SU-DHL-6 (cell line): Measurements from ENCODE around the gene UTP25.

ENCODE experiments used
- H2AFZ ChIP-seq: fragments of 200-600 bp; sonication (generic); 2 replicates; pipeline ENCODE4 v1.6.1; 2014; ENCODE audit warnings: low read depth, mild to moderate bottlenecking, moderate library complexity, mixed read lengths, antibody characterized with exemption, low read length; ENCODE audit not compliant: severe bottlenecking
- H3F3A ChIP-seq: fragments of 200-600 bp; shearing (Covaris generic); 2 replicates; pipeline ENCODE4 v1.6.0; 2016; ENCODE audit warnings: antibody characterized with exemption, mild to moderate bottlenecking; ENCODE audit not compliant: insufficient read depth
- H3K27ac ChIP-seq: fragments of 200-600 bp; sonication (generic); 2 replicates; pipeline ENCODE4 v1.5.1; 2016; ENCODE audit warnings: low read depth, mild to moderate bottlenecking, low read length, moderate library complexity, mixed read lengths
- H3K27me3 ChIP-seq: fragments of 200-600 bp; sonication (generic), shearing (Covaris generic); 2 replicates; pipeline ENCODE4 v1.6.0; 2014; ENCODE audit warnings: mild to moderate bottlenecking, low read length
- H3K36me3 ChIP-seq: fragments of 200-600 bp; sonication (generic); 2 replicates; pipeline ENCODE4 v1.6.1; 2014; ENCODE audit warnings: mild to moderate bottlenecking, low read length, mixed read lengths
- H3K4me2 ChIP-seq: fragments of 300-600, 200-600 bp; shearing (Covaris generic), sonication (generic); 2 replicates; pipeline ENCODE4 v1.6.0; 2014; ENCODE audit warnings: low read length, low read depth, mild to moderate bottlenecking; ENCODE audit not compliant: poor library complexity, severe bottlenecking
- H3K4me3 ChIP-seq: fragments of 200-600 bp; sonication (generic); 2 replicates; pipeline ENCODE4 v1.5.1; 2014; ENCODE audit warnings: antibody characterized with exemption, low read length, mild to moderate bottlenecking, mixed read lengths; ENCODE audit not compliant: insufficient read depth, poor library complexity, severe bottlenecking
- H3K79me2 ChIP-seq: fragments of 200-600 bp; sonication (generic); 2 replicates; pipeline ENCODE4 v1.6.1; 2014; ENCODE audit warnings: mild to moderate bottlenecking, low read length, moderate library complexity; ENCODE audit not compliant: insufficient read depth
- H3K9ac ChIP-seq: fragments of 200-600 bp; sonication (generic); 2 replicates; pipeline ENCODE4 v1.7.0; 2014; ENCODE audit warnings: mild to moderate bottlenecking, low read length
- H3K9me2 ChIP-seq: fragments of 200-600 bp; sonication (generic); replicated peaks from 2 replicates; pipeline ENCODE4 v1.6.1; 2014; ENCODE audit warnings: low read length; ENCODE audit not compliant: insufficient read depth
- H3K9me3 ChIP-seq: fragments of 200-600 bp; sonication (generic); 2 replicates; pipeline ENCODE4 v1.6.1; 2014; ENCODE audit warnings: low read length, mixed read lengths; ENCODE audit not compliant: insufficient read depth
- H4K20me1 ChIP-seq: fragments of 200-600 bp; sonication (generic); 2 replicates; pipeline ENCODE4 v1.6.1; 2014; ENCODE audit warnings: low read depth, mild to moderate bottlenecking, antibody characterized with exemption, low read length, moderate library complexity, mixed read lengths
- EZH2phosphoT487 ChIP-seq: fragments of 200-600 bp; sonication (generic), shearing (Covaris generic); conservative IDR thresholded peaks from 2 replicates; pipeline ENCODE4 v1.6.1; 2018; ENCODE audit warnings: mild to moderate bottlenecking, antibody characterized with exemption, low read length, moderate library complexity, mixed read lengths
- TF ChIP-seq, protein P1 (sequence below): fragments of 200-600 bp; sonication (generic); IDR thresholded peaks from one replicate; pipeline ENCODE4 v1.5.1; 2017; ENCODE audit warnings: antibody characterized with exemption, mild to moderate bottlenecking, low read length, moderate library complexity; ENCODE audit not compliant: insufficient read depth, poor library complexity, severe bottlenecking

The UTP25 gene

DNA sequence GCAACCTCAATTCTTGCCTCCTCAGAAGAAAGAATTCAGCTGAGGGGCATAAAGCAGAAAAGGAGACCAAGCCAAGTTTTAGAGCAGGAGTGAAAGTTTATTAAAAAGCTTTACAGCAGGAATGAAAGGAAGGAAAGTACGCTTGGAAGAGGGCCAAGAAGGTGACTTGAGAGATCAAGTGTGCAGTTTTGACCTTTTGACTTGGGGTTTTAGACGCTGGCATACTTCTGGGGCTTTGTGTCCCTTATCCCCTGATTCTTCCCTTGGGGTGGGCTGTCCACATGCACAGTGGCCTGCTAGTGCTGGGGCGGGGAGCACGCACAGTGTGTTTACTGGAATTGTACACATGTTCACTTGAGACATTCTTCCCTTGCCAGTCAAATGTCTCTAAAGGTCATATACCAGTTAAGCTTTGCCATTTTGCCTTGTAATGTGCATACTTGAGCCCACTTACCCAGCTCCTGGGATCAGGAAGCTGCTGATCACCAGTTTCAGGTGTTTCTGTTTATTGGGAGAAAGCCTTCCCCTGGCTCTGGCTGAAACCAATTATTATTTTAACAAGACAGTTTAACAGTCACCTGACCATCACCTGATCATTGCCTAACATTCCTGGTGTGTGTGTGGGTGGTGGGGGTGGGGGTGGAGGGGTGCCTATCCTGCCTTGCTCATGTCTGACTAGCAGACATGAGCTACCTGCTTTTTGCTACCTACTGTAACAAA is 36.2 kb downstream of the UTP25 start:
- Histone ChIP-seq H3K27me3 (no peaks in the 10 kb centered on the region), H2AFZ (no peak overlapping the region), H3K9me3 (no peaks in the 10 kb centered on the region), H3K9me2 (no peaks in the 10 kb centered on the region), H3K9ac (no peak overlapping the region), H3K27ac (no peak overlapping the region), H3F3A (no peaks in the 10 kb centered on the region), H4K20me1 (no peaks in the 10 kb centered on the region), H3K79me2 (no peaks in the 10 kb centered on the region), H3K4me2 (no peak overlapping the region), H3K4me3 (no peak overlapping the region), H3K36me3 (no peaks in the 10 kb centered on the region)
- TF ChIP-seq, protein P1, sequence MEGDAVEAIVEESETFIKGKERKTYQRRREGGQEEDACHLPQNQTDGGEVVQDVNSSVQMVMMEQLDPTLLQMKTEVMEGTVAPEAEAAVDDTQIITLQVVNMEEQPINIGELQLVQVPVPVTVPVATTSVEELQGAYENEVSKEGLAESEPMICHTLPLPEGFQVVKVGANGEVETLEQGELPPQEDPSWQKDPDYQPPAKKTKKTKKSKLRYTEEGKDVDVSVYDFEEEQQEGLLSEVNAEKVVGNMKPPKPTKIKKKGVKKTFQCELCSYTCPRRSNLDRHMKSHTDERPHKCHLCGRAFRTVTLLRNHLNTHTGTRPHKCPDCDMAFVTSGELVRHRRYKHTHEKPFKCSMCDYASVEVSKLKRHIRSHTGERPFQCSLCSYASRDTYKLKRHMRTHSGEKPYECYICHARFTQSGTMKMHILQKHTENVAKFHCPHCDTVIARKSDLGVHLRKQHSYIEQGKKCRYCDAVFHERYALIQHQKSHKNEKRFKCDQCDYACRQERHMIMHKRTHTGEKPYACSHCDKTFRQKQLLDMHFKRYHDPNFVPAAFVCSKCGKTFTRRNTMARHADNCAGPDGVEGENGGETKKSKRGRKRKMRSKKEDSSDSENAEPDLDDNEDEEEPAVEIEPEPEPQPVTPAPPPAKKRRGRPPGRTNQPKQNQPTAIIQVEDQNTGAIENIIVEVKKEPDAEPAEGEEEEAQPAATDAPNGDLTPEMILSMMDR: no peak
- no peak for TF ChIP-seq EZH2phosphoT487

DNA sequence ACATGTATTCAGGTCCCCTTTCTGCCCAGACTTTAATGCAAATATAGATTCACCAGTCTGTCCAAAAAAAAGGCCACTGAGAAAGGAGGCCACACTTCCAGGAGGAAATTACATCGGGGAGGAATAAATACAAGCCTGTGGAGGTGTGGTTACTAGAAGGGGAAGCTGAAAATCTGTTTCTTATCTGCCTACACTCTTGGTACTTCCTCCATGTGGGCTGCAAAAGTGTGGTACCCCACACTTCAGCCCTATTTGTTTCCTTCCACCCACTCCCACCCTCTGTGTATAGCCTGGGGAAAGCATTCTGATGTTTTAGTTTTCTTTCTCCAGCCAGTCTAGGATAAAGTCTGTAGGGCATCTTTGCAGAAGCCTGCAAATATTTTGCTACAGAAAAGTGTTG is 38.4 kb downstream of the UTP25 start:
- Histone ChIP-seq H3K9me2 (no peaks in the 10 kb centered on the region), H3K4me2 (no peak overlapping the region), H3K4me3 (no peak overlapping the region), H3F3A (no peaks in the 10 kb centered on the region), H2AFZ (no peak overlapping the region), H3K9me3 (no peaks in the 10 kb centered on the region), H3K27me3 (no peaks in the 10 kb centered on the region), H3K27ac (no peak overlapping the region), H3K36me3 (no peaks in the 10 kb centered on the region), H3K9ac (no peak overlapping the region), H3K79me2 (no peaks in the 10 kb centered on the region), H4K20me1 (no peaks in the 10 kb centered on the region)
- TF ChIP-seq, protein P1: no peak
- no peak for TF ChIP-seq EZH2phosphoT487

- H3K4me2 ChIP-seq: no peak overlapping the region
- H3K9me2 ChIP-seq: no peaks in the 10 kb centered on the region
- no peak overlapping the region for H3K27ac ChIP-seq
- H3F3A ChIP-seq: no peaks in the 10 kb centered on the region
- no peaks in the 10 kb centered on the region for H3K36me3 ChIP-seq
- H3K9ac ChIP-seq: no peak overlapping the region
- H3K79me2 ChIP-seq: no peaks in the 10 kb centered on the region
- H4K20me1 ChIP-seq: no peaks in the 10 kb centered on the region
- no peak for TF ChIP-seq EZH2phosphoT487
- TF ChIP-seq, protein P1: no peak
- no peaks in the 10 kb centered on the region for H3K9me3 ChIP-seq
- no peak overlapping the region for H2AFZ ChIP-seq
- H3K27me3 ChIP-seq: no peaks in the 10 kb centered on the region
- no peak overlapping the region for H3K4me3 ChIP-seq
Observed at GRCh38 chr1:209869291-209870149, 41.7 kb downstream of the UTP25 start.
